CD4-positive, alpha-beta T cell treated with Interleukin-1 beta for 1 hour (primary cell): ENCODE results near the gene MON1B.
"Not testable (repeated sequence)": the region's sequence is repeated elsewhere in the genome, so short reads cannot be mapped to it uniquely, and the experiment has no call there.

Source experiments
- DNase-seq, 2 donors: peaks; one replicate each; pipeline ENCODE4 v3.0.0-alpha.2; 2020 to 2022

Gene MON1B

GRCh38 chr16:77199211-77199610 lies 8.2 kb downstream of the MON1B start, which contains the start of gene SYCE1L:
SYCE1L (plus strand) TSS chr16:77199408; CDS start chr16:77199452, 44 bp downstream.
- no peak for DNase-seq

DNA sequence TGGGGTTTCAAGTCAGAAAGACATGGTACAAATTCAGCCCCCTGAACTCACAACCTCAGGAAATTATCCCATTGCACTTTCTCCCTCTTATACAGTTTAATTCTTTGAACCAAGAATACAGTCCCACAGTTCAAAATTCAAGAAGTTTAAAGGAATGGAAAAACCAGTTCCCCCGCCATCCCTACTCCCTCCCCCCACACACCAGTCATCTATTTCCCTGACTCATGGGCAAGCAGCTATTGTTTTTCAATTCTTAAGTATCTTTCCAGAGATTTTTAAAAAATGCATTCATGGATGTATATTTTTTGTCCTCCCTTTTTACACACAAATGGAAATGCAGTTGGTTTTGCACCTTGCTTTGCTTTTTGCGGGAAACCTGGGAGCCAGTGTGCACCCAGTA lies 15.5 kb downstream of the MON1B start:
- DNase-seq = no peak

- no peak for DNase-seq
Measured at GRCh38 chr16:77207030-77207429, 16.0 kb downstream of the MON1B start.

GRCh38 chr16:77208382-77208781 lies 17.4 kb downstream of the MON1B start:
- DNase-seq = no peak

DNA sequence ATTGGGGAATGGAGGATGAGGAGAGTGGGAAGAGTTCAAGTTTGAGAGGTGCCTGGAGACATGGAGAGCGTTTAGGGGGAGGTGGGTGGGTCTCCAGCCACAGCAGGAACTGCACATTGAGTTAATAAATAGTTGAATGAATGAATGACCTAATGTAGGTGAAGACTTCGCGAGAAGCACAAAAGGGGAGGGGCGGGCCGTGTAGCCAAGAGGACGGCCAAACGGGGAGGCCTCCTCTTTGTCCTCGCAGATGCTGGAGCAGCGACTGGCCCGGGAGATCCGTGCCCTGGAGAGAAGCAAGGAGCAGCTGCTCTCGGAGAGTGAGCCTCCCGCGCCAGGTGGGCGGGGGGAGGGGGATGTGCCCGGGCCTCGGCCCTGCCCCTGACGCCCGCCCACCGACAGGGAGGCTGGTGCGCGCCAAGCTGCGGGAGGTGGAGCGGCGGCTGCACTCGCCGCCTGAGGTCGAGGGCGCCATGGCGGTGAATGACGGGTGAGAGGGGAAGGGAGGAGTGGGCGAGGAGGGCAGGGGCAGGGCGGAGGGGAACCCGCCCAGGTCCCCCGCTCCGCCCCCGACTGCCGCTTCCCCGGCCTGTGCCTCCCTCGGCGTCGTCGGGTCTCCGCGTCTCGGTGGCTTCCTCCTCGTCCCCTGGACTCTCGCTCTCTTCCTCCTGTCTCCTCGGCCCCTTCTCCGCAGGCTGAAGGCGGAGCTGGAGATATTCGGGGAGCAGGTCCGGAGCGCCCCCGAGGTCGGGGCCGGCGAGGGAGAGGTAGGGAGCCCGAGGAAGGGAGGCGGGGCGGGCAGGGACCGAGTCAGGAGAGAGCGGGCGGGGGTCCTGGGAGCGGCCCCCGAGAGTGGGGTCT lies 21.1 kb downstream of the MON1B start:
- DNase-seq = peak; percentile 78 to 80

GRCh38 chr16:77212741-77213541 lies 22.0 kb downstream of the MON1B start:
- DNase-seq = peak; percentile 71 to 76

- no peak for DNase-seq
Measured at GRCh38 chr16:77213542-77214106, 22.6 kb downstream of the MON1B start.

DNA sequence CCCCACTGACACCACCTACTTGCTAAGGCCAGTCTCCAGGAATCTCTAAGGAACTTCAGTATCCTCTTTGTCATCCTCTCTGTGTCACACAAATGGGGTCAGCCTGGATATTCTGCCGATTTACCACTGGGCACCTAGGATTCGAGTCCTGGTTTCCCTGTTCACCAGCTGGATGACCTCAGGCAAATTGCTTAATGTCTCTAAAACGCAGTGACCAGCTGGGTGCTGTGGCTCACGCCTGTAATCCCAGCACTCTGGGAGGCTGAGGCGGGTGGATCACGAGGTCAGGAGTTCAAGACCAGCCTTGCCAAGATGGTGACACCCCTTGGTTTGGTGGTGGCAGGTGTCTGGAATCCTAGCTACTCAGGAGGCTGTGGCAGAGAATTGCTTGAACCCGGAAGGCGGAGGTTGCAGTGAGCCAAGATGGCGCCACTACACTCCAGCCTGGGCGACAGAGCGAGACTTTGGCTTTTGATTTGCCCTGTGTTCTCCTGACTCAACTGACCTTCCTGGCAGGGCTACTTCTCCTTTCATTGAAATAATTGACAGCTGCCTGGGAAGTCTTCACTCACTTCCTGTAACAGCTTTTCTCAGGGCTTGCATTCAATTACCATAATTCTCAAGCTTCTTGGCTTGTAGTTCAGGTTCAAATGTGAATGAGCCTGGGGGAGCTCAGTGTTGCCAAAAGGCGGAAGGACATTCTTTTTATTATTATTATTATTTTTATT lies 23.6 kb downstream of the MON1B start:
- DNase-seq = no peak

DNA sequence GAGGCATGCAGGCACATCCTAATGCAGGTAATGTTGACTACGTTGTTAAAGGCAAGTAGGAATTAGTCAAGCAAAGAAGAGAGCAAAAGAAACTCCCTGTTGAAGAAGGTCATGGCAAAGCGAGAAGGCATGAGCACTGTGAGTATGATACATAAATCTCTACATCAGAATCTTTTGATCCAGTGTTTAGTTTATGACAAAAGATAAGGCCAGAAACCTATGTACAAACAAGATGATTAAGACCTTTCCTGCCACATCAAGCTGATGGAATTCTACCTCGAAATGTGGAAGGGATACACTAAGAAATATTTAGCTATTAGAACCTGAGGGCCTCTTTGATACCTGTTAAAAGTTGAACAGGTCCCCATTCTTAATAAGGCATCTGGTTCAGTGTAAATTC lies 28.4 kb downstream of the MON1B start:
- no peak for DNase-seq

DNA sequence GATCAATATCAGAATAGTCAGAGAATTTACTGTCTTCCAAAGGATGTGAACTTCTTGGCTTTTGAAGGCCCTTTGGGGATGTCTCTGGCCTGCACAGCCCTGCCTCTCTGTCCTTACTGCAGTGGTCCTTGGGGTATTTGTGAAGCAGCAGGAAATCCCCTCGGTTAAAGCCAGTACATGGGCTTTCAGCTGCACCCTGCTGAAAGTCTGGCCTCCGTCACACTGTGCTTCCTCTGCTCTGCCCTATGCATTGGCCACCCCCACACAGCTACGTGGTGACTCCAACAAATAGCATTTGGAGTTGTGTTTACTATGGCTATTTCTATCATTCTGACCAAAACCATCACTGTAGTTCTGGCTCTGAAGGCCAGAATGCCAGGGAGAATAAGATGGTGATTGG lies 29.4 kb downstream of the MON1B start:
- no peak for DNase-seq

DNA sequence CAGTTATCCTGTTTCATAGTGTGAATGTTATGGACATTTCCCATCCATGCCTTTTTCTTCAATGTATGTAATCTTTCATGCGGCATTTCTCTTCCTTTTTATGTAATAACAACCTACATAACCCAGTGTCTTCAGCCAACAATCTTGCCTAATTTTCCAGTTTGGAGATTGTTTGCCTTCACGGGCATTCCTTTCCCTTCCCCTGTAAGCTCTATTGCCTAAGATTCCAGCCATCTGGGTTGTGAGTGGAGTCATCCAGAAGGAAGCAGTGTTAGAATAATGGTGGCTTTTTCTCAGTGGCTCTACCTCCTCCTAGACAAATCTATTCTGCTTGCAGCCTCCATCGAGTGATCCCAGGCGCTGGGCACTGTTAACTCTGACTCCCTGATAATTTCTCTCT lies 30.5 kb downstream of the MON1B start:
- no peak for DNase-seq

DNA sequence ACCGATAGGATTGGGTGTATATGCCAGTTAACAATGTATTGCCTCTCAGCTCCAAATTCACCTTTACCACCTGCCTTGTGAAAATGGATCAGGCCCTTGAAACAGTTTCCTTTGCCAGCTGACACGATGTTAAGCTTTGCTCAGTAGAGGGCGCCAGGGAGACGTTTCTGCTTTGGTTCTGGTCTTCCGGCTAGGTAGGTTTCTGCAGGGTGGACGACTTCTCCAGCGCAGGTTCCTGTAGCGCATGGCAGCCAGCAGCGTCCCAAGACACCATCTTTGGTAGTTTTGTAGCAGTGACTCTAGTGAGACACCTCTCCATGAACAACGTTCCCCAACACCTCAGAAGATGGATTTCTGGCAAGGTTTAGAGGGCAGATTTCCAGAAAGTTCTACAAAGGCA lies 32.2 kb downstream of the MON1B start:
- no peak for DNase-seq

GRCh38 chr16:77225182-77225581 lies 34.2 kb downstream of the MON1B start:
- DNase-seq = no peak

GRCh38 chr16:77227745-77228144 lies 36.8 kb downstream of the MON1B start:
- DNase-seq = no peak

DNA sequence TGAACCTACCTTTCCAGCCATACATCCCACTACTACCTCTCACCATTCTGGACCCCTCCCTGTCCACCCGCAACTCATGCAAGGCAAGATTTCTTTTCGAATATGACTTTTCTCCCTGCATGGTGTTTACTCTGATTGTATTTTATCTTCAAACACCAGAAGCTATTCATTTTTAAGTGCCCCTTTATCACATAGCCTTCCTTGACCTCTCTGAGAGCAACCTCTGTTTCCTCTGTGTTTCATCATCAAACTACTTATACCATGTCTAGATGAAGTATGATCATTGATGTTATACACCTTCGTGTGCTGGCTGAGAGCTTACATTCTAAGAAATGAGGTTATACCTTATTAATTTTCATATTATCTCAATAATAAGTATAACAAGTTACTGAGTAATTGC lies 40.1 kb downstream of the MON1B start:
- DNase-seq = no peak

DNA sequence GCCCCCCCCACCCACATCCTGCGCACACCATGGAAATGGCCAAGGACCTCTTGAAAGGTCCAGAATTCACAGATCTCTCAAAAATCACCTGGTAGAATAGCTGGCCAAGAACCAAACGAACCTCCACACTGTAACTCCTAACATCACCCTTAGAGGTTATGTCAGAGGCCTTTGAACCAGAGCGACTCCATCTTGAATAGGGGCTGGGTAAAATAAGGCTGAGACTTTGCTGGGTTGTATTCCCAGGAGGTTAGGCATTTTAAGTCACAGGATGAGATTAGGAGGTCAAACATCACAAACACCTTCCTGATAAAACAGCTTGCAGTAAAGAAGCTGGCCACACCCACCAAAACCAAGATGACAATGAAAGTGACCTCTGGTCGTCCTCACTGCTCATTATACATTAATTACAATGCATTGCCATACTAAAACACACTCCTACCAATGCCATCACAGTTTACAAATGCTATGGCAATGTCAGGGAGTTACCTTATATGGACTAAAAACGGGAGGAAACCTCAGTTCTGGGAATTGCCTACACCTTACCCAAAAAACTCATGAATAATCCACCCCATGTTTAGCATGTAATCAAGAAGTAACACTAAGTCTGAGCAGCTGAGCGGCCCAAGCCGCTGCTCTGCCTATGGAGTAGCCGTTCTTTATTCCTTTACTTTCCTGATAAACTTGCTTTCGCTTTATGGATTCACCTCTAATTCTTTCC lies 43.0 kb downstream of the MON1B start:
- DNase-seq = no peak

DNA sequence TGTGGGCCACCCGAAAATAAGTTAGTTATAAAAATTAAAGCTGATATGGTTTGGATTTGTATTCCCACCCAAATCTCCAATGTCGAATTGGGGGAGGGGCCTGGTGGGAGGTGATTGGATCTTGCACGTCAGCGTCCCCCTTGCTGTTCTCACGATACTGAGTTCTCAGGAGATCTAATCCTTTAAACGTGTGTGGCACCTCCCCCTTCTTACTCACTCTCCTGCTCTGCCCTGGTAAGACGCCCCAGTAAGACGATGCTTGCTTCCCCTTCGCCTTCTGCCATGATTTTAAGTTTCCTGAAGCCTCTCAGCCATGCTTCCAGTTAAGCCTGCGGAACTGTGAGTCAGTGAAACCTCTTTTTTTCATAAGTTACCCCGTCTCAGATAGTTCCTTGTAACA lies 43.6 kb downstream of the MON1B start:
- no peak for DNase-seq

- DNase-seq = peak; percentile 85 to 88
Measured at GRCh38 chr16:77236063-77236511, 45.1 kb downstream of the MON1B start.

- DNase-seq = no peak
Measured at GRCh38 chr16:77238593-77238992, 47.6 kb downstream of the MON1B start.

DNA sequence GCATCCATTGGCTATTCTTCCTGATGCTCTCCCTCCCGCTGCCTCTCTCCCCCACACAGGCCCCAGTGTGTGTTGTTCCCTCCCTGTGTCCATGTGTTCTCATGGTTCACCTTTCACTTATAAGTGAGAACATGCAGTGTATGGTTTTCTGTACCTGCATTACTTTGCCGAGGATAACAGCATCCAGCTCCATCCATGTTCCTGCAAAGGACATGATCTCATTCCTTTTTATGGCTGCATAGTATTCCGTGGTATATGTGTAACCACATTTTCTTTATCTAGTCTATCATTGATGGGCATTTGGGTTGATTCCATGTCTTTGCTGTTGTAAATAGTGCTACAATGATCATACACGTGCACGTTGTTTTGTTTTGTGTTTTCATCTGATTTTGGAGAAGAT lies 51.5 kb downstream of the MON1B start:
- not testable (repeated sequence) for DNase-seq

DNA sequence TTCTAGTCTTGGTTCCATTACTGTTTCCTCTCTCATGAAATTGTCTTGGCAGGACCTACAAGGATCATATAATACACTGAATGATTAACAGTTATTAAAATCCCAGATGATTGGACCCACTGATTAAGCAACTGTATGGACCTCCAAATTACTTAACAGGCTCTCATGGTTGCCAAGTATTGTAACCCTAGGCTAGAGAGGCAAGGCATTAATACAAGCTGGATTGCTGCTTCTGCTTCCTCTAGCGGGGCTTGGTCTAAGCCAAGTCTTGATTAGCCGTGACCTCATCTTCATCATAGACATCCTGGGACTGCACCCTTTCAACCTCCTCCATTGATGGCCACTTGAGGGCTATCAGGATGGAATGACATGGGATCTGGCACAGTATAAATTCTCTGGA lies 55.2 kb downstream of the MON1B start:
- no peak for DNase-seq

- no peak for DNase-seq
Measured at GRCh38 chr16:77250400-77250799, 59.4 kb downstream of the MON1B start.
